ENCODE data around the gene HS1BP3.

- TF ChIP-seq MTERF4 (CRISPR knock-in tag; IDR thresholded peaks at IDR 0.05) (no peak), FOXA1 (IDR thresholded peaks at IDR 0.05) (no peak), FOXA1 (CRISPR knock-in tag; IDR thresholded peaks at IDR 0.05) (no peak), MTF1 (CRISPR knock-in tag; IDR thresholded peaks at IDR 0.05) (no peak), MYNN (CRISPR knock-in tag; IDR thresholded peaks at IDR 0.05; ENCODE audit: low read depth) (no peak), GTF2F1 (IDR thresholded peaks at IDR 0.05; ENCODE audit: low read length) (no peak), ETV6 (CRISPR knock-in tag; conservative IDR thresholded peaks at IDR 0.05) (no peak), CTCF (CRISPR knock-in tag; IDR thresholded peaks at IDR 0.05) (no peak), ZNF850 (CRISPR knock-in tag; conservative IDR thresholded peaks at IDR 0.05) (no peak), NFRKB (IDR thresholded peaks at IDR 0.05) (no peak), REST (IDR thresholded peaks at IDR 0.05; ENCODE audit: borderline replicate concordance in 1 of 2, low read depth in 1 of 2, low read length in 2 of 2) (no peak), ZZZ3 (CRISPR knock-in tag; IDR thresholded peaks at IDR 0.05; ENCODE audit: borderline replicate concordance) (no peak), EZH2 (conservative IDR thresholded peaks at IDR 0.05; ENCODE audit: low read depth, low read length) (no peak)
- TF ChIP-seq, protein P1, sequence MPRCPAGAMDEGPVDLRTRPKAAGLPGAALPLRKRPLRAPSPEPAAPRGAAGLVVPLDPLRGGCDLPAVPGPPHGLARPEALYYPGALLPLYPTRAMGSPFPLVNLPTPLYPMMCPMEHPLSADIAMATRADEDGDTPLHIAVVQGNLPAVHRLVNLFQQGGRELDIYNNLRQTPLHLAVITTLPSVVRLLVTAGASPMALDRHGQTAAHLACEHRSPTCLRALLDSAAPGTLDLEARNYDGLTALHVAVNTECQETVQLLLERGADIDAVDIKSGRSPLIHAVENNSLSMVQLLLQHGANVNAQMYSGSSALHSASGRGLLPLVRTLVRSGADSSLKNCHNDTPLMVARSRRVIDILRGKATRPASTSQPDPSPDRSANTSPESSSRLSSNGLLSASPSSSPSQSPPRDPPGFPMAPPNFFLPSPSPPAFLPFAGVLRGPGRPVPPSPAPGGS (CRISPR knock-in tag; IDR thresholded peaks at IDR 0.05), result no peak
These were observed 5.1 kb downstream of the HS1BP3 start for GRCh38 chr2:20645761-20646160.

Measured in HepG2 (cell line).